Loucy (cell line): ENCODE results near the gene CNPY1.

Experiments used
- CTCF ChIP-seq: fragments of 200-600 bp; sonication (generic); conservative IDR thresholded peaks from 2 replicates; pipeline ENCODE4 v1.5.1; 2014; ENCODE audit warnings: mild to moderate bottlenecking, antibody characterized with exemption, low read length
- EZH2phosphoT487 ChIP-seq: fragments of 200-600 bp; IDR thresholded peaks from 2 replicates; pipeline ENCODE4 v1.6.1; 2018; ENCODE audit warnings: antibody characterized with exemption, mild to moderate bottlenecking, moderate library complexity, borderline replicate concordance

DNA sequence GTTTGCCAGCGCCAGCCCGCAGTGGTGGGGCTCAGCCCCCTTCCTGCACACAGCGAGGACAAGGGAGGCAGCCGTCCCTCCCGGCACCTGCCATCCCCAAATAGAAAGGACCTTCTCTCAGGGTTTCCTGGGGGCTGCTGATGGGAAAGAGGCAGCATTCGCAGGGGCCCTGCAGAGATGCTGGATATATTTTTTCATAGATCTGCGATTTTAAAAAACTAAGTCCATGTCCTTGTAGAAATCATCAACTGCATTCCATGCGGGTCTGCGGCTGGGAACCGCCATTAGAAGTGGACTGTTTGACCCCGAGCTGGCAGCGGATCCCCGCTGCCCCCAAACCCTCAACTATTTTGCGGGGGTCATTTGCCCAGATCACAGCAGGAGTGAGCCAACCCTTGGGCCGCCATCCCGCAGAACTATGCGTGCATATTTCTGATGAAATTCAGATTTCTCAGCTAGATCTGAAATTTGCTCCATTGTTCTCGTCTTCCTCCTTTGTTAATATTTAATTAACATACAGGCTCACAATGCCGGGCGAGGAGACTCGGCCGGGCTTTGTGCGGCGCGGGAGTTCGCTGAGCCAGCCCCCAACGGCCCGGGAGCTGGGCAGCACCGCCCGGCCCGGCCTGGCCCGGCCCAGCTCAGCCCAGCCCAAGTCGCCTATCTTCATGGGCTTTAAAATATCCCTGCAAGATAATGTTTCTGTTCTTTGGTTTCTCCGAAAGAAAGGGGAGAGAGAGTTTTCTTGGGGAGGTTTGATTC lies 86.5 kb downstream of the CNPY1 start:
- TF ChIP-seq CTCF (no peak), EZH2phosphoT487 (no peak)
